Type B pancreatic cell (in vitro differentiated cells): ENCODE data around the gene ARL16. TPM values are rescaled to one million over a fixed set of nuclear protein-coding genes. Genes with fewer than 3 reads are reported as not detected.

Experiments
- DNase-seq: peaks from one replicate; pipeline ENCODE4 v3.0.0; 2021; ENCODE audit warnings: mixed read lengths; ENCODE audit not compliant: unreplicated experiment; ENCODE audit errors: extremely low spot score
- H3K27ac Mint-ChIP-seq: 2 replicates; pipeline ENCODE4 v1.8.0; 2021; ENCODE audit warnings: mild to moderate bottlenecking, mixed read lengths
- H3K27me3 Mint-ChIP-seq: 2 replicates; pipeline ENCODE4 v1.8.0; 2021; ENCODE audit warnings: mixed read lengths
- H3K36me3 Mint-ChIP-seq: 2 replicates; pipeline ENCODE4 v1.8.0; 2021; ENCODE audit warnings: mixed read lengths
- H3K4me1 Mint-ChIP-seq: one replicate; pipeline ENCODE4 v1.8.0; 2021; ENCODE audit warnings: mixed read lengths; ENCODE audit not compliant: unreplicated experiment
- H3K4me3 Mint-ChIP-seq: 2 replicates; pipeline ENCODE4 v1.8.0; 2021; ENCODE audit warnings: mild to moderate bottlenecking, mixed read lengths
- H3K9me3 Mint-ChIP-seq: 2 replicates; pipeline ENCODE4 v1.8.0; 2021; ENCODE audit warnings: mixed read lengths
- total RNA-seq: library from RNA; stranded (reverse); gene quantifications from 2 replicates; pipeline ENCODE4 v1.2.1, GENCODE V29; 2021; ENCODE audit warnings: low replicate concordance
- TF ChIP-seq, protein P1 (sequence below): fragments of 200-600 bp; sonication (generic); conservative IDR thresholded peaks from 2 replicates; pipeline ENCODE4 v1.5.0; 2021; ENCODE audit warnings: antibody characterized with exemption, mild to moderate bottlenecking

The ARL16 gene
- total RNA-seq, 1 donor from 2014 or later, result 47.2 TPM

DNA sequence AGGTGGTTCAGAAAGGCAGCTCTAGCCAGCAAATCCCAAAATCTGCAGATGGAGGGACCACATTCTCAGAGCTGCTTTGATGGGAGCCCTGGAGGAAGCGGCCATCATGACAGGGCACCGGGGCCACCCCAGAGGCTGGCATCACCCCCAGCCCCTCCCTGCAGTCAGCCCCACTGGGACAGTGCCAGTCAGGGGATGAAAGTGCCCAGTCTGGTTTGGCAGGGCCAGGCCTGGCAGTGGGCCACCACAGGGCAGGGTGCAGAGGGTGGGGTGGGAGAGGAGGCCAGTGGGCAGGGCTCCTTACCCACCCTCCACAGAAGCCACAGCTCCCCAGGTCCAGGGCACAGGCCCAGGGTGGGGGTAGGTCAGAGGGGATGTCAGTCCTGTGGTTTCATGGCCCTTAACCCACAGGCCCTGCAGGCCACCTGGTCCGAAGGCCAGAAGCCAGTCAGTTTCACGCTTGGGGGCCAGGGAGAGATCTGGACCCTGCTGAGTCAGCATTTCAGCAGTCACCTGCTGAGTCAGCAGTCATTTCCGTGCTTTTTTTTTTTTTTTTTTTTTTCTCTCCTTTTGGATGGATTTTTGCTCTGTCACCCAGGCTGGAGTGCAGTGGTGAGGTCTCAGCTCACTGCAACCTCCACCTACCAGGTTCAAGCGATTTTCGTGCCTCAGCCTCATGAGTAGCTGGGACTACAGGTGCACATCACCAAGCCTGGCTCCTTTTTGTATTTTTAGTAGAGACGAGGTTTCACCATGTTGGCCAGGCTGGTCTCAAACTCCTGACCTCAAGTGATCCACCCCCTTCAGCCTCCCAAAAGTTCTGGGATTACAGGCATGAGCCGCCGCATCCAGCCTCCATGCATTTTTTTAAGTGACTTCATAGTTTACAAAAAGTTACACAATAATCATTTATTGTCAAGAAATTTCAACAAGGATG, 38.9 kb upstream of the ARL16 start:
- H3K4me1 Mint-ChIP-seq, result peaks cover 8% of the 10 kb centered on the region
- DNase-seq, result no peak
- peaks cover 3% of the 10 kb centered on the region for H3K27me3 Mint-ChIP-seq
- TF ChIP-seq, protein P1, sequence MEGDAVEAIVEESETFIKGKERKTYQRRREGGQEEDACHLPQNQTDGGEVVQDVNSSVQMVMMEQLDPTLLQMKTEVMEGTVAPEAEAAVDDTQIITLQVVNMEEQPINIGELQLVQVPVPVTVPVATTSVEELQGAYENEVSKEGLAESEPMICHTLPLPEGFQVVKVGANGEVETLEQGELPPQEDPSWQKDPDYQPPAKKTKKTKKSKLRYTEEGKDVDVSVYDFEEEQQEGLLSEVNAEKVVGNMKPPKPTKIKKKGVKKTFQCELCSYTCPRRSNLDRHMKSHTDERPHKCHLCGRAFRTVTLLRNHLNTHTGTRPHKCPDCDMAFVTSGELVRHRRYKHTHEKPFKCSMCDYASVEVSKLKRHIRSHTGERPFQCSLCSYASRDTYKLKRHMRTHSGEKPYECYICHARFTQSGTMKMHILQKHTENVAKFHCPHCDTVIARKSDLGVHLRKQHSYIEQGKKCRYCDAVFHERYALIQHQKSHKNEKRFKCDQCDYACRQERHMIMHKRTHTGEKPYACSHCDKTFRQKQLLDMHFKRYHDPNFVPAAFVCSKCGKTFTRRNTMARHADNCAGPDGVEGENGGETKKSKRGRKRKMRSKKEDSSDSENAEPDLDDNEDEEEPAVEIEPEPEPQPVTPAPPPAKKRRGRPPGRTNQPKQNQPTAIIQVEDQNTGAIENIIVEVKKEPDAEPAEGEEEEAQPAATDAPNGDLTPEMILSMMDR, result no peak
- no peak overlapping the region for H3K27ac Mint-ChIP-seq
- H3K36me3 Mint-ChIP-seq, result no peaks in the 10 kb centered on the region
- H3K4me3 Mint-ChIP-seq, result no peak overlapping the region
- H3K9me3 Mint-ChIP-seq, result no peaks in the 10 kb centered on the region

- H3K9me3 Mint-ChIP-seq, result no peaks in the 10 kb centered on the region
- no peaks in the 10 kb centered on the region for H3K36me3 Mint-ChIP-seq
- H3K4me3 Mint-ChIP-seq, result no peak overlapping the region
- peak; percentile 68 for DNase-seq
- TF ChIP-seq, protein P1, result no peak
- H3K27me3 Mint-ChIP-seq, result peaks cover 3% of the 10 kb centered on the region
- H3K27ac Mint-ChIP-seq, result no peak overlapping the region
- peaks cover 8% of the 10 kb centered on the region for H3K4me1 Mint-ChIP-seq
These were observed 36.9 kb upstream of the ARL16 start for GRCh38 chr17:81720267-81721071.

DNA sequence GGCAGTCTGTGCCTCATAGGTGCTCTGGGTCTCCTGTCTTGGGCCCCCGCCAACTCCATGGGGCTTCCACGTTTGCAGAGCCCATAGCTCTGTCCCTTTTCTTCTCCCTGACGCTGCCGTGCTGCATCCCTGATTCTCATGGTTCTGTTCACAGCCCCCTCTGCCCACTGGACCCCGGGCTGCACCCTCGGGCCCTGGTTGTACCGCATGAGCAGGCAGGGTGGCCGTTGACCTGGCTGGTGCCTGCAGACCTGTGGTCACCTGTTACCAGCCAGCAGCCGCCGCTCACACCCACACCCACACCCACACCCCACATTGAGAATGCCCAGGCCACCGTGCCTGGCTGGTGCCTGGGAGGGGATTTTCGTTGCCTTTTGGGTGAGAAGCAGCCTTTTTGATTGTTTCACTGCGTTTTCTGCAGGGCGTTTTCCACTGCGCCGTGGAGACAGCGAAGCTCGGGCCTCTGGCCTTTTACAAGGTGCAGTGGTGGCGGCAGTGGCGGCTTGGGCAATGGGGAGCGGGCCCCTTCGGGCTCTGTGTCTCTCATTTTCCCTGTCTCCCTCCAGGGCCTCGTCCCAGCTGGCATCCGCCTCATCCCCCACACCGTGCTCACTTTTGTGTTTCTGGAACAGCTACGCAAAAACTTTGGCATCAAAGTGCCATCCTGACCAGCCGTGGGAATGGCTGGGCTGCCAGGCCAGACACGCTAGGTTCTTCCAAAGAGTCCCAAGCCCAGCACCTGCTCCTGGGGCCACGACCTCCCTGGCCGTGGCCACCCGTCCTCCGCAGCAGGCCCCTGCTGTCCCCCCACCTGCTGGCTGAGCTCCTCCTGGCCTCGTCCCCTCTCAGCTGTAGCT, 36.0 kb upstream of the ARL16 start:
- Mint-ChIP-seq H3K4me3 (no peak overlapping the region), H3K9me3 (no peaks in the 10 kb centered on the region), H3K27me3 (peaks cover 3% of the 10 kb centered on the region), H3K4me1 (peaks cover 8% of the 10 kb centered on the region), H3K27ac (no peak overlapping the region), H3K36me3 (no peaks in the 10 kb centered on the region)
- TF ChIP-seq, protein P1, result no peak
- DNase-seq, result no peak

DNA sequence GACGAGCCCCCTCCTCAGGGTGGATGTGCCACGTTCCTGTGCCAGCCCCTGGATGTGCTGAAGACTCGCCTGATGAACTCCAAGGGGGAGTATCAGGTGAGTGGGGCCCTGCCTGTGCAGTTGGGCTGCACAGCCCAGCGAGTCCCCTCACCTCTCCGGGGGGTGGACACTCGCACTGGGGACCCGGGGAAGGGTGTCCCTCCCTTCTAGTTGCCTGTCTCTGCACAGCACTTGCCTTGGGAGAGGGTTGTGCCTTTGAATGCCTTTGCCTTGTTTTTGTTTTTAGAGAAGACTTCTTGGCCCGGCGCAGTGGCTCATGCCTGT, 34.1 kb upstream of the ARL16 start:
- H3K27me3 Mint-ChIP-seq, result no peaks in the 10 kb centered on the region
- TF ChIP-seq, protein P1, result no peak
- H3K36me3 Mint-ChIP-seq, result no peaks in the 10 kb centered on the region

DNA sequence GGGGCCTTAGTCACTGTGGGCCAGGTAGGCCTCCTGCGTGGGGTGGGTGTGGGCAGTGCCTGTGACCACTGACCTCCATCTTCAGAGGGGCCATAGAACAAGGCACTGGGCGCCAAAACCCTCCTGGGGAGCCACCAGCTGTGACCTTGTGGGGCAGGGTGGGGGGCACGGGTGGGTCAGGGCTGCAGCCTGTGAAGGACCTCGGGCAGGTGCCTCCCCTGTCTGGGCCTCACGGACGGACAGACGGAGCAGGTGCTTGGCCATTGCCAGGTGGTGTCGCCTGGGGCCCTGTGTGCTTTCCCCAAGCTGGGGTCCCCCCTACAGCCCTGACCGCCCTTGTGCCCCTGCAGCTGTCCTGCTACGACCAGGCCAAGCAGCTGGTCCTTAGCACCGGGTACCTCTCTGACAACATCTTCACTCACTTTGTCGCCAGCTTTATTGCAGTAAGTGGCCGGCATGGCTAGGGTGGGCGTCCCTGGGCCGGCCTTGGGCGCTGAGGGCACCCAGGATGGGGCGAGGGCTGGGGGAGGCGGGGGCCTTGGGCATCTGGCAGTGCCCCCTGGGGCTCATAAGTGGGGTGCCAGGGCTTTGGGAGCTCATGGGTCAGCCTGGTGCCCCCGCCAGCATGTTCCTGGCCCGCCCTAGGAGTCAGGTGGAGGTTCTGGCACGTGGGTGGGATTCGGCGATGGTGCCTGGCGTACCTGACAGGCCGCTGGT, 33.6 kb upstream of the ARL16 start:
- no peak overlapping the region for H3K27ac Mint-ChIP-seq
- TF ChIP-seq, protein P1, result no peak

More for the DNA sequence above, 34.1 kb upstream of the ARL16 start:
- H3K9me3 Mint-ChIP-seq, result no peaks in the 10 kb centered on the region
- no peak overlapping the region for H3K27ac Mint-ChIP-seq
- no peak overlapping the region for H3K4me3 Mint-ChIP-seq
- no peak for DNase-seq
- H3K4me1 Mint-ChIP-seq, result peaks cover 3% of the 10 kb centered on the region

More for the DNA sequence above, 33.6 kb upstream of the ARL16 start:
- Mint-ChIP-seq H3K9me3 (no peaks in the 10 kb centered on the region), H3K36me3 (no peaks in the 10 kb centered on the region), H3K4me3 (no peak overlapping the region), H3K4me1 (peaks cover 4% of the 10 kb centered on the region), H3K27me3 (no peaks in the 10 kb centered on the region)
- no peak for DNase-seq
